Activated naive CD4-positive, alpha-beta T cell treated with Interleukin-2 at 50 U/mL for 16 hours (primary cell): ENCODE measurements around the gene TUT4.

Source experiments
- DNase-seq: peaks from one replicate; pipeline ENCODE4 v3.0.0-alpha.2; 2020

Gene TUT4

GRCh38 chr1:52572387-52572786 lies 19.5 kb upstream of the TUT4 start:
- no peak for DNase-seq

GRCh38 chr1:52571783-52572182 lies 18.9 kb upstream of the TUT4 start:
- no peak for DNase-seq

DNA sequence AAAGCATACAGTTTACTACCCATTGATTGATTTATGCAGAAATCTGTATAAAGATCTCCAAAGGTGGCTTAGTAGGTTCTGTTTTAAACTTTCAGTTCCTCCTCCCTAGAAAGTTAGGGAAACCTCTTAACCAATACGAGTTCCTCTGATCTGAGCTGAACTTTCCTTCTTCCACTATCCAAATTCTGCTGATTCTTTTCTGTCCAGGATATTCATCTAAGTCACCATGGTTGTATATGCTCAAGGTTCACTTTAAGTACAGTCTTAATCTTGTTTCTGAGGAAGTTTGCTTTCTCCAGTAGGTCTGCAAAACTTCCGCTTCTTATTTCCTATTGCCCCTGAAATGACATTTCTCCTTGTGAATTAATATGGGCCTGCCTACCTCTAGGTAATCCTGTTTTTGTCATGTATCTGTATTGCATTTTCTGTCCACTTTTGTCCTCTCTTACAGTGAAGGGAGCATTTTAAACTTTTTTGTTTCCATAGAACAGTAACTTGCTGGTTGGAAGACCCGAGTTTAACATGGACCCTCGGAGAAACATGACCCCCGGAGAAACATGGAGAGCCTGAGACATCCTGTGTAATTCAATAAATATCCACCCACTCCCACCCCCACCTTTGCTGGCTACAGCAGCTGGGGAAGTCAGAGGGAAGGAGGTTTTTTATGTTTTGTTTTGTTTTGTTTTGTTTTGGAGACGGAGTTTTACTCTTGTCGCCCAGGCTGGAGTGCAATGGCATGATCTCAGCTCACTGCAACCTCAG lies 16.7 kb upstream of the TUT4 start:
- no peak for DNase-seq

- no peak for DNase-seq
Measured at GRCh38 chr1:52567943-52568342, 15.1 kb upstream of the TUT4 start.

DNA sequence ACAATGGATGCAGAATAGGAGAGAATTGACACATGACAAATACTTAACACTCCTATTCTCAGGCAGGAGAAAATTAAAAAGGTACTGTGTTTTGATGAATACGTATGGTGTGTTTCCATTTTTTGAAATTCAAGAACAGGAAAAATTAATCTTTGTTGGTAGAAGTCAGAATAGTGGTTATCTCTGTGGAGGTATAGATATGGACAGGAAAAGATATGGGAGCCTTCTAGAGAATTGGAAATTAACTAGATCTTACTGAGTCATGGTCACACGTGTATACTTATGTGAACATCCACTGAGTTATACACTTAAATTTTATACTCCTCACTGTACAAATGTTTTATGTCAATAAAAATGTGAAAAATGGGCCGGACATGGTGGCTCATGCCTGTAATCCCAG lies 9.9 kb upstream of the TUT4 start:
- DNase-seq, result no peak

GRCh38 chr1:52559875-52560274 lies 7.0 kb upstream of the TUT4 start:
- DNase-seq, result no peak

GRCh38 chr1:52558941-52559340 lies 6.0 kb upstream of the TUT4 start:
- no peak for DNase-seq

GRCh38 chr1:52556641-52557360 lies 3.9 kb upstream of the TUT4 start:
- no peak for DNase-seq

DNA sequence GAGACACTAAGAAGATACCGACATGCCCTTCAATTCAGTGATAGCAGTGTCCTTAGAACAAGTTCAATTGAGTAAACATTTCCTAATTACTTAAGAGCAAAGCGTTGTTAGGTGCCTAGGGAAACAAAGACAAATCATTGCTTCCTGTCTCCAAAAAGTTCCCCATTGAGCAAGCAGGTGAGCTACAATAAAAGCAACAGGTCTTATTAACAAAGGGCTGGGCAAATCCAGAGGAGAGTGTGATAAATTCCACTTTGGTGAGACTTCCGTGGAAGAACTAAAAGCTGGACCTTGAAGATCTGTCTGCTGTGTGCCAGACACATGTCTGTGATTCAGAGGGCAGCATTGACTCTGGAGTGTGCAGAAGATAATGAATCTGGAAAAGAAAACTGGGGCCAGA lies 1.9 kb upstream of the TUT4 start:
- no peak for DNase-seq

DNA sequence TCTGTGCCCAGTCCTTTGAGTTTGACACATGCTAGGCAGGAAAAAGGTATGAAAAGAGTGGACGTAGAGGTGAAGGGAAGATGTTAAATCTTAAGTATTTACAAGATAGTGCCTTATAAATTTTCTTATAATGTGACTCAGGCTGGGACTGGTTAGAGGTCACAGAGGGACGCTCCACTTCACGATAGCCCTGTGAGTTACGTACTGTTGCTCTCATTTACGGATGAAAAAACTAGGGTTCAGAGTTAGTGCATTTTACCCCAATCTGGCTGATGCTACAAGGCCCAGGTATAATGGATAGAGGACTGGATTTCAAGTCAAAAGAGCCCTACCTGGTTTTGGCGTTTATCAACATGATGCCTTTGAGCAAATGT lies 1.4 kb upstream of the TUT4 start:
- no peak for DNase-seq

GRCh38 chr1:52553362-52554266 lies 722 bp upstream of the TUT4 start:
- peak; percentile 91 for DNase-seq

- peak; percentile 81 for DNase-seq
Measured at GRCh38 chr1:52552236-52552504, 722 bp downstream of the TUT4 start.

GRCh38 chr1:52551507-52552235 lies 1.2 kb downstream of the TUT4 start:
- peak; percentile 51 for DNase-seq

- no peak for DNase-seq
Measured at GRCh38 chr1:52550447-52550846, 2.4 kb downstream of the TUT4 start.

DNA sequence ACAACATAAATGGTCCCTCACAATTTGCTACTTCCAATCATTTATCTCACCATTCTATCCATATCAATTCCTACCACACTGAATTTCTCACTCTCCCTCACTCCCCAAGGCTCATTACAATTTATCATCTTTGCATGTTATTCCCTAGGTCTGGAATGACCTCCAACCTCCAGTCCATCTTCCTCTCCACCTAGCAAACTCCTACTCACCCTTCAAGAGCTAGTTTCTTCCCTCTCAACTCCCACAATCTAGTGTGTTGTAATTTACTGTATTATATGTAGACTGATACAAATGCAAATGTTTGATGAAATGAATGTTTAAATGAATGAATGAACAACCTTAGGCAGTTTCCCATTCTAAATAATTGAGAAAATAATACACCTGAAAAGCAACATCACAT lies 3.6 kb downstream of the TUT4 start:
- DNase-seq, result no peak

GRCh38 chr1:52546852-52547251 lies 6.0 kb downstream of the TUT4 start:
- DNase-seq, result no peak

- no peak for DNase-seq
Measured at GRCh38 chr1:52544665-52545525, 8.0 kb downstream of the TUT4 start.

GRCh38 chr1:52542085-52542688 lies 10.7 kb downstream of the TUT4 start:
- DNase-seq, result no peak

DNA sequence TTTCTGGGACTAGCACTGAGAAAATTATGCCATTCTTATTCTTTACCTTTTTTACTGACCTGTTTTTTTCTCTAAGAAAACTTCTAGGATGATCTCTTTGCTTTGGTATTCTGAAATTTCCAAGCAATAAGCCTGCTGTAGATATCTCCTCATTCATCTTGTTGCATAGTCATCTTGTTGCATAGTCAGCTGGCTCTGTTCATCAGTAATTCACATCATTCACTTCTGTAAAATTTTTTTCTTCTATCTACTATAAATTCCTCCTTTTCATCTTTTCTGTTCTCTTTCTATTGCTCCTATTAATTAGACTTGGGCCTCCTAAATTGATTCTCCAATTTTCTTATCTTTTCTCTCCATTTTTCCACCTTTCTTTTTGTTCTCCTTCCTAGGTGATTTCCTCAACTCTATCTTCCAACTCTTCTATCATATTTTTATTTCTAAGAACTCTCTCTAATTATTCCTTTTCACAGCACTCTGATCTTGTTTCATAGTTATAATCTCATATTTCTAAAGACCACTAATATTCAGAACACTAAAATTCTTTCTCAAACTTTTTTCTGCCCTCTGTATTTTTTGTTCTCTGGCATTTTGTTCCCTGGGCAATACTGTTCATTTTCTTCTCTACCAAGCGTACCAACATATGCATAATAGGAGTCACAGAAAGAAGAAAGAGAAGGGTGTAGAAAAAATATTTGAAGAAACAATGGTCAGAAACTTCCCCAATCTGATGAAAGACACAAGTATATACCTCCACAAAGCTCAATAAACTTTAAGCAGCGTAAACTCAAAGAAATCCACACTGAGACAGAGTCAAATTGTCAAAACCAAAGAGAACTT lies 17.7 kb downstream of the TUT4 start:
- no peak for DNase-seq

DNA sequence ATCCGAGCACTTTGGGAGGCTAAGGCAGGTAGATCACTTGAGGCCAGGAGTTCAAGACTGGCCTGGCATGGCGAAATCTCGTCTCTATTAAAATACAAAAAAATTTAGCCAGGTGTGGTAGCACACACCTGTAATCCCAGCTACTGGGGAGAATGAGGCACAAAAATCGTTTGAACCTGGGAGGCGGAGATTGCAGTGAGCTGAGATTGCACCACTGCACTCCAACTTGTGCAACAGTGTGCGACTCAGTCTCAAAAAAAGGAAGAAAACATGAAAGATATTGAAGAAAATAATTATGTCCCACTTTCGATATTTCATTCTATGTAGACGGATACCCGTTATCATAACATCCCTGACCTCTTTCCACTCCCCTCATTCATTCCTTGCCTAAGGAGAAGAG lies 19.2 kb downstream of the TUT4 start:
- DNase-seq, result no peak
